NCI-H446 treated with DMSO at 0.1 percent for 48 hours (cell line): Measurements from ENCODE around the gene BRICD5.
"Not testable (repeated sequence)": the region's sequence is repeated elsewhere in the genome, so short reads cannot be mapped to it uniquely, and the experiment has no call there.

Source experiments
- DNase-seq: peaks from one replicate; lab custom pipeline; 2025; lab: John Stamatoyannopoulos, UW

BRICD5 gene

DNA sequence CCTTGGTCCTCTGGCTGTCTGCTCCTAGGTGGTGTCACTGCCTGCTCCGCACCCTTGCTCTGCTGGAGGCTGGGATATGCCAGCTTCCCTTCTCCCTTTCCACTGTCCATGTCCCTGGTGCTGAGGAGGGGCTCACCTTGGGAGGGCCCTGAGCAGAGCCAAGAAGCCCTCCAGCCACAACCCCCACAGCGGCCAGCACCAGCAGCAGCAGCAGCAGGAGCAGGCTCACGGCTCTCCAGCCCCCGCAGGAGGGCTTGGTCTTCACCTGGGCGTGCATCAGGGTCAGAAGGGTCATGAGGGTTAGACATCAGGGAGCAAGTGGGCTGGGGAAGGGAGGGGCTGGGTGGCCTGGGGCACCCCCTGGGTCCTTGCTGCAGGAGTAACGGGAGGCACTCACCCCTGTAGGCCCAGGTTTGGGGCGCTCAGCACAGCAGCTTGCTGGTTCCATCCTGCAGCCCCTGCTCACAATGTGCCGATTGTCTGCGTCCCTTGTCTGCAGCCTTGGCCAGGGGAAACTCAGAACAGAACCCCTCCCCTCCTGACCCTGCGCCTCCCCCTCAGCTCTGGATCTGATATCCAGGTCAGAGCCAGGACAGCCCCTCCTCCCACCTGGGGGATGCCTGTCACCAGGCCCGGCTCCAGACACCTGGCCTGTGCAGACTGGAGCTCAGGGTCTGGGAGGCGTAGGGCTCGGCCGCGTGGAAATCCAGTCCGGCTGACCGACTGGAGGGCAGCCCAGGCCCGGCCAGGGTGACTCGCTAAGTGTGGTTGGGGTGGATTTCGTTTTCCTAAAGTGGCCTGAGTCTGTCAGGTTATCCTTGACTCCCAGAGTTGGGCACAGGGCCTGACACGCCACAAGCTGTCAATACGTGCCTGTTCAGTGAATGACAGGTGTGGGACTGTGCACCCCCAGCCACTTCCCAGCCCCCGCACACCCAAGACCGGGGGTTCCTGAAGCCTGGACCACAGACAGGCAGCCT lies at the start of gene BRICD5:
Gene BRICD5 (minus strand): TSS at position 478 of the 980 bp plus-strand sequence. CDS start 30 bp downstream, at position 448.
- no peak for DNase-seq

DNA sequence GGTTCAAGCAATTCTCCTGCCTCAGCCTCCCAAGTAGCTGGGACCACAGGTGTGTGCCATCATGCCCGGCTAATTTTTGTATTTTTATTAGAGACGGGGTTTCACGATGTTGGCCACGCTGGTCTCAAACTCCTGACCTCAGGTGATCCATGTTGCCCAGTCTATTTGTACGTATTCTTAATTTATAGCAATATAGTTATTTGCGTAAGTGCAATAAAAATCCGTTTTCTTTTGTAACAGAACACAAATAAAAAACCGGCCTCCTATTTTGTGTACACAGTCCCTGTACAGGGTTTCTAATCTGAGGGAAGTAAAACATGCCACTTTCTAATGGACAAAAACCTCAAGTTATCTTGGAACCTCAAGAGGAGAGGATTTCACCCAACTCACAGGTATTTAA lies 49.6 kb upstream of the BRICD5 start:
- no peak for DNase-seq

DNA sequence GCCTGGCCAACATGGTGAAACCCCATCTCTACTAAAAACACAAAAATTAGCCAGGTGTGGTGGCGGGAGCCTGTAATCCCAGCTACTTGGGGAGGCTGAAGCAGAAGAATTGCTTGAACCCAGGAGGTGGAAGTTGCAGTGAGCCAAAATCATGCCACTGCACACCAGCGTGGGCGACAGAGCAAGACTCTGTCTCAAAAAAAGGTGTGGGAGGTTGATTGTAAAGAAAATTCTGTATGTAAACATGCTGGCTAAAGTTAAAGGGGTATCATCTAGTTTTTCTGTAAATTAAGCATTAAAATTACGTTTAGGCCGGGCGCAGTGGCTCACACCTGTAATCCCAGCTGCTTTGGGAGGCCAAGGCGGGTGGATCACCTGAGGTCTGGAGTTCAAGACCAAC lies 47.9 kb upstream of the BRICD5 start:
- DNase-seq = not testable (repeated sequence)

DNA sequence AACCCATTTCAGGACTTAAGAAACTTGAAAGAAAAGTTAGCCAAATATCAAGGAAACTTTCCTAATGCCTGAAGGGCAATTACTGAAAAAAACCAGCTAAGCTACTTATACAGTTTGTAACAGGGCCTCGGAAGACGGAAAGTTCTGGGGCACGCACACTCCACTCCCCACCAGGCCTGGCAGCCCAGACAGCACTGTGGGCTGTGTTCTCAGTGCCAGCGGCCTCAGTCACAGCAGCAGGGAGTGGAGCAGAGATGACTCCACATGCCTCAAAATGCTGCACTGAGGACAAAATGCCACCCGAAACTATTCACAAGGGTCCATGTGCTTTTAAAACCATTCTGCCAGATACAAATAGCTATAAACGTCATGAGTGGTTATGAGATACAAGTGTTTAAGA lies 47.1 kb upstream of the BRICD5 start:
- no peak for DNase-seq

DNA sequence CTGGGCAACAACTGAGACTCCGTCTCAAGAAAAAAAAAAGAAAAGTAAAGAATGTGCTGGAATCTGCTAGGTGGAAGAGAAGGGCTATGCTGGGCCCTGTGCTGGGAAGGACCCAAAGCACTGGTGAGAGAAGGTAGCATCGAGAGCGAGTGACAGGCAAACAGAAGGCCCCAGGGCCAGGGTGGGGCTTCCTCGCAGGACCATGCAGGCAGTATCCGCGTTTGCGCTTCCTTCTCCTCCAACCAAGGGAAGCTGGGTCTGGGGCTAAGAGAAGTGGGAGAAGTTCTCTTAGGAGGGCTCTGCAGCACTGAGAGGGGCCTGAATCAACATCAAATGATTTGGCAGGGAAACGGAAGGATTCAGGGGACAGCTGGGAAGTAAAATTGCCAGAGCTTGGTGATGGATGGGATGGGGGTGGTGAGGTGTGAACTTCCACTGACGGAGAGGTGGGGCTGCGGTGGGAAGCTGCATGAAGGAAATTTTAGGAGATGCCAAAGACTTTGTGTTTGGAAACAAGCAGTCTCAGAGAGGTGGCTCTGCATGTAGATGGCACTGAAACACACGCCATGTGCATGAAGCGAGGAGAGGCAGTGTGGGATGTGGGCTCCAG lies 46.0 kb upstream of the BRICD5 start:
- DNase-seq = no peak

DNA sequence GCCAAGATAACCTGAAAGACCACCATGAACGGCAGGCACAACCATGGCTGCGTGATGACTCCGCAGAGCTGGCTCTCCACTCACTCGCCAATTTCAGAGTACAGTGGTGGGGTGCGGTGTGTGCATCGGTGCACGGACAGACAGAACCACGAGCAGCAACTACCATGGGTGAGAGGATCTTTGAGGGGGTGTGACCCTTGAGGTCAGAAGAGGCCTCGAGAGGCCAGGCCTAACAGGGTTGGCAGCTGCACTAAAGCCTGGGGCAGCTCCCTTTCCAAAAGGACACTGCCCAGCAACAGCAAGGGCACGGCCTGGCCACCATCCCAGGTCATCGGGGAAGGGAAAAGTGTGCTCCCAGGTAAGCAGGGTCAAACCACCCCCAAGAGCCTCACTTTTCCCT lies 42.6 kb upstream of the BRICD5 start:
- DNase-seq = no peak

DNA sequence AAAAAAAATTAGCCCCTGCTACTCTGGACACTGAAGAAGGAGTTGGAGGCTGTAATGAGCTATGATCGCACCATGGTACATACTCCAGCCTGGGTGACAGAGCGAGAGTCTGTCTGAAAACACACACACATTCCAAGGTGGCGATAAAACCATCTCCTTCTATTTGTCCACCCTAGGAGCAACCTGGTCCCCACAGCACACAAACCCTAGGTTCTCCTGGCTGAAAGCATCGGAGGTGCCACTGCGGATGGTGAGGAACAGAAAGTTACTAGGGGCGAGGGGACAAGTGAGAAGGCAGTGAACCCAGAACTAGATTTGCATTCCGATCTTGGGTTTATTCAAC lies 42.1 kb upstream of the BRICD5 start:
- DNase-seq = no peak

DNA sequence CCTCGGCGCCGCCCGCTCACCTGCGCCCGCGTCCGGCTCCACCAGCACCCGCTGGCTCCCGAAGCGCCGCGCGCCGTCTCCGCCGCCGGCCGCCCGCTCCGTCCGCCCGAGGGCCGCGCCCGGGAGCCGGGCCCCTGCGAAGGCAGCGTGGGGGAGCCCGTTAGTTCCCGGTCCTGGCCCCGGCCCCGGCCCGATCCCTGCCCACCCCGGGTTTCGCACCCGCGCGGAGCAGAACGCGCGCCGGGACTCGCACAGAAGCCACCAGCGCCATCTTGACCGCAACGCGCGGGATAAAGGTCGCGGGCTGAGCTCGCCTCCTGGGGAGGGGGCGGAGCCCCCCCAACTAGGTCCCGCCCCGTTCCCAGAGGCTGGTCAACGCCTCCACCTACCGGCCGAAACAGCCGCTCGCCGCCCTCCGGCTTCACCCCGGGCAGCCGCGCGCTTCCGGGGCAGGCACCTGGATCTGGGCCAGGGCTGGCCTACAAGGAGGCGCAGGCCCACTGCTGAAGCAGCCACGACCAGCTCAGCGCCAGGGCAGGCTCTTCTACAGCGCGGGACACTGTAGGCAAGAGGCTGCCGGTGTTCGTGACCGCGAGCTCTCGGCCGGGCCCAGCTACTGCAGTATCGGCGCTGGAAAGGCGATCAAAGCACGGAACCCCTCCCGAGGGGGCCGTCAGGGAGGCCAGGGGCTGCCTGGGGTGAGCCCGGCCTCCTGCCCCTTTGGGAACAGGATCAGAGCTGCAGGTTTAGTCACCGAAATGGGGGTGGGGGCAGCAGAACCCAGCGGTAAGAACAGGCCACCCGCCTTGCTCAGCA lies 40.8 kb upstream of the BRICD5 start, which contains the start of gene ECI1:
Gene ECI1 (minus strand): TSS at position 292 of the 816 bp plus-strand sequence. CDS start 21 bp downstream, at position 271.
- peak; percentile 67 for DNase-seq

DNA sequence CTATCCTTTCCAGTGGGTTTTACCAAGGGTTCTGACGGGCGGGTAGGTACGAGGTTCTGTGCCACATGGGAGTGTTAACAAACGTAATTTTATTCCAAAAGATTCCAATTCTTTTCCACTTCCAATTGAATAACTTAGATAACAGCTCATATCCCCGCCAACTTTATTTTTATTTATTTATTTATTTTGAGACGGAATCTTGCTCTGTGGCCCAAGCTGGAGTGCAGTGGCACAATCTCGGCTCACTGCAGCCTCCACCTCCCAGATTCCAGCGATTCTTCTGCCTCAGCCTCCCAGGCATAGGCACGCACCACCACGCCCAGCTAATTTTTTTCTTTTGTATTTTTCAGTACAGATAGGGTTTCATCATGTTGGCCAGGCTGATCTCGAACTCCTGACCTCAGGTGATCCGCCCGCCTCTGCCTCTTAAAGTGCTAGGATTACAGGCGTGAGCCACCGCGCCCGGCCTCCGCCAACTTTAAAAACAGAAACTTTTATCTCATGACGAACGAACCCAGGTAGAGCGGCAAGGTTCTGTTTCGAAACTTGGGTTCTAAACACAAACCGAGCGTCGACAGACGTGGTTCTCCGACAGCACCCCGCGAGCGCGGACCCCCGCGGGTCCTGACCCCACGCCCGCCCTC lies 40.1 kb upstream of the BRICD5 start:
- no peak for DNase-seq

DNA sequence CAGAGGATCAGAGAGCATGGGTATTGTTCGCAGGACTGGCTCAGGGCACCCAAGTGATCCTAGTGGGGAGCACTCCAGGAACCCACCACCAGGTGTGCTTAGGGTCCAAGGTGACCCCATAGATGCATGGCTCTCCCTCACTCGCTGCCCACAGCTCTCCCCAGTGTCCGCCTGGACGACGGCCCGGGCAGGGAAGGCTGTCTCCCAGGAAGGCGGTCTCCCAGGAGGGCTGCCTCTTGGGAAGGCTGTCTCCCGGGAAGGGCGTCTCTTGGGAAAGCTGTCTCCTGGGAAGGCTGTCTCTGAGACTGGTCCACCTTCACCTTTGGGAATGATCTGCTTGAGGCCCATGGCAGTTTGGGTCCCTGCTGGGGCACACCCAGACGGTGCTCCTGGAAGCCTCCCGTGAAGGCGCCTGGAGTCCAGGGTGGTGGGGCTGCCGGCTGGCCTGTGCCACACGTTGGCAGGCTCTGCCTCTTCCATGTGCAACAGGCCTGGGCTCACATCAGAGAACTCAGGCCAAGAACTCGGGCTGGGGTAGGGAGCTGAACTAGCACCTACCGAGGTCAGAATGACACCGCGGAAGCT lies 35.7 kb upstream of the BRICD5 start:
- no peak for DNase-seq

DNA sequence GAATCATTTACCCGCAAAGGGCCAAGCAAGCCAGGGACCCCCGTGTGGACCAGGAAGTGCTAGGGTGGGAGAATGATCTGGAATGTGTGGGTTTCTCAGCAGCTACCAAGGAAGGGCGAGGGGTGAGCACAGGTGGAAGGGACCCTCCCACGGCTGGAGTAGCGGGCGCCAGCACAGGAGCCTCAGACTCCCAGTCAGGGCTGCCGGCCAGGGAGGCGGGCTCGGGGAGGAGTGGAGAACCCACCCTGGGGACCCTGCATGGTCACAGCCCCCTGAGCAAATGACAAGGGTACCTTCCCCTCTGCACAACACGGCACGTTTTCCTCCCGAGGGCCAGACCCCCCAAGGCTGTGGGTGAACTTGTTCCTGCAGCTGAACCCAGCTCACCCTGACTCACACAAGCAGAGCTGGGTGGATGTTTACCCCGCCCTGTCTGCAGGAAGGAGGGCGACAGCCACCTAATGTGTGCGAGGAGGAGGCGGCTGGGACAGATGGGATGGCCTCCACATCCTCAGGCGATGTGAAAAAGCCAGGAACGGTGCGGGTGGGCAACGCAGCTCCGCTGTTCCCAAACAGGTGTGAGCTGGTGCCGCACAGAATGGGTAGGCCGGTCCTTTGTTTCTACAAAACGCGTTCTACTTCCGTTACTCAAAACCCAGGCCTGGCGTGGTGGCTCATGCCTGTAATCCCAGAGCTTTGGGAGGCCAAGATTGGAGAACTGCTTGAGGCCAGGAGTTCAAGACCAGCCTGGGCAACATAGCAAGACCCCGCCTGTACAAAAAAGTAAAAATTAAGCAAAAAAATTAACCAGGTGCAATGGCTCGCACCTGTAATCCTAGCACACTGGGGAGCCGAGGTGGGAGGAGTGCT lies 34.5 kb upstream of the BRICD5 start:
- DNase-seq = no peak

DNA sequence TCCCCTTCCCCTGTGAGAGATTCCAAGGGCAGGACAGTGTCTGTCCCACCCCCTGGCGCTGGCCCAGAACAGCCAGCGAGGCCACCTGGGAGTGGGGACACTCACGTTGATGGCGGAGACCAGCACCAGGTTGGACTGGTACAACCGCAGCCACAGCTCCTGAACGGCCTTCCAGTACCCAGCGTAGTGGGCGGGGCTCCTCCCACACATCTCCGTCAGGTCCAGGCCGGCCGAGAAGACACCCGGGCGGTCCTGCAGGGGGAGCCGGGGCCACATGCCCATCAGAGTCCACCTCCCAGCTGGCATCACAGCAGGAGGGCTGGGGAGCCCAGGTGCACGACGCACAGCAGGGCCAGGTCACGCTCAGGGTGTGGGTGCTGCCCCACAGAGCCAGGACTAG lies 33.6 kb upstream of the BRICD5 start:
- DNase-seq = no peak

DNA sequence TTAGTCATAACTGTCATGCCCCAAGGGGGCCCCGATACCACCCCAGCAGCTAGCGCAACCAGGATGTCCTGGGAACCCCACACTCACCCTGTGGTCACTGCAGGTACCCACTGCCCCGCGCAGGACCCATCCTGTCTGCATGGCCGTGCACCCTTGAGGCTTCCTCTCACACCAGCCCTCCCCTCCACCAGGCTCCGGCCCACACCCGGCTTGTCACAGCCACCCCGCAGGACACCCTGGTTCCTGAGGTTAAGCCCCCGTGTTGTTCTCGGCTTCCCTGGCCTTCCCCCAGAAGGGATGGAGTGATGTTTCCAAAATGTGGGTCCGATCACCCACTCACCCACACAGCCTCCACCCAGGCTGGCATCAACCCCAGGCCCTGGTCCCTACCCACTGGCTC lies 33.1 kb upstream of the BRICD5 start:
- DNase-seq = no peak

DNA sequence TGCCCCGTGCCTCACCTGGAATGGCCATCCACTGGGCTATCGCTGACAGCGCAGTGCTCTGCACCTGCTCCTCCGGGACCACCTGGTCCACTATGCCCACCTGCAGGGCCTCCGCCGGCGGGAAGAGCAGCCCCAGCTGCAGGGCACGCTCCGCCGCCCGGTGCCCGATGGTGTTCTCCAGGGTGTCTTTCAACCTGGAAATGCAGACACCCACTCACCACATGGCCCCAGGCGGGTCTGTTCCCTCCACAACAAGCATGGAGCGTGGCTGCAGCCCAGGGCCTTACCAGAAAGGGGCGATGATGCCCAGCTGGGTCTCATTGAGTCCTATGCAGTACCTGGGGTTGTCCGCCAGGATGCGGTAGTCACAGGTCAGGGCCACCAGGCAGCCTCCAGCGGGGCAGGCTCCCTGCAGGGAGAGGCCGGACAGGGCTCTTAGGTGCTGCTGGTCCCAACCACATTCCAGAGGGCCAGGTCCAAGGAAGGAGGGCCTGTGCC lies 32.4 kb upstream of the BRICD5 start:
- DNase-seq = no peak

DNA sequence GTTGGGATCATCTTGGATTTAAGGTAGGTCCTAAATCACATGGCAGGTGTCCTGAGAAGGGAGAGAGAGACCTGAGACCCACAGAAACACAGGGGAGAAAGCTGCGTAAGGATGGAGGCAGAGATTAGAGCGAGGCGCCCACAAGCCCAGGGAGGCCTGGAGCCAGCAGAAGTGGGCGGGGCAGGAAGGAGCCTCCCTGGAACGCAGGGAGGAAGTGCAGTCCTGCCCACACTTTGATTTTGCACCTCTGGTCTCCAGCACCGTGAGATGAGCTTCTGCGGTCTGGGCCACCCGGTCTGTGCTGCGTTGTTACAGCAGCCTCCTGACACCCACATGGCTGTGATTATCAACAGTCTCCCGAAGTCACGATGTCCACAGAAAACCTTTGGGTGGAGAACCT lies 31.9 kb upstream of the BRICD5 start:
- DNase-seq = no peak

DNA sequence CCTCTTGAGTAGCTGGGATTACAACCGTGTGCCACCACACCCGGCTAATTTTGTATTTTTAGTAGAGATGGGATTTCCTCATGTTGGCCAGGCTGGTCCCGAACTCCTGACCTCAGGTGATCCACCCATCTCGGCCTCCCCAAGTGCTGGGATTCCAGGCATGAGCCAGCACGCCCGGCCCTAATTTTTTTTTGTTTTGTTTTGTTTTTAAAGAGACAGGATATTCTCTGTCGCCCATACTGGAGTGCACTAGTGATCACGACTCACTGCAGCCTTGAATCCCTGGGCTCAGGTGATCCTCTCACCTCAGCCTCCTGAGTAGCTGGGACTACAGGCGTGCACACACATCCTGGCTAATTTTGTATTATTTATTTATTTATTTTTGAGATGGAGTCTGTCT lies 29.7 kb upstream of the BRICD5 start:
- DNase-seq = not testable (repeated sequence)

DNA sequence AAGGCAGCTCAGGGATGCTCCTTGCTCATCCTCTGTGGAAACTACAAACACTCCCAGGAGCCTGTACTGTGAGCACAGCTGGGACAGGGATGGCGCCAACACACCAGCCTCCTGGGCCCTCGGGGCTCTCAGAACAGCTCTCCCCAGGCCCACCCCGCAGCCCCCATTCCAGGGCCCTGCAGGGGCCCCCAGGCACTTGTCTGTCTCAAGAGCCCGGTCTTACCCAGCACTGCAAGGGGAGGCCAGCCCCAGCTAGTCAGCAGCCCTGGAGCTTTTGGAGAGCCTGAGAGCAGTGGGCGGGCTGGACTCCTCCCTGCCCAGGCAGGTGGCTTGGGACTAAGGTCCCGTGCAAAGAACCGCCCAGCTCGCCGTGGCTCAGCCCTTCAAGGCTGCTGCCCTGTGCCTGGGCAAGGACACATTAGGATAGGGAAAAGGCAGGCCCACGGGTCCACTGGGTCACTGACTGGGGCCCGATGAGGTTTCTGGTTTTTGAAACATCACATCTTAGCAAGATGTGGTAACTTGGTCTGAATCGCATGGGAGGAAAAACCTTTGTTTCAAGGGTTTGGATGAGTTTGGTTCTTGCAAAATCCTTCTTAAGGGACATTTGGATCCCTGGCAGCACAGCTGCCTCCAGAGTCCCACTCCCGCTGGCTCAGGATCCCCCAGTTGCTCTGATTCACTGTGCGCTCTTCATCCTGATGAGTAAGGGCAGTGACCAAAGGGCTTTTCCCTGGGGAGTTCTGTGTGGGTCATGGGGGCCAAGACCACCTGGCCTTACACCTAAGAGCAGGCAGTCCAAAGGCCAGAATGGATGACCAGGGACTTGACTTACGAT lies 28.4 kb upstream of the BRICD5 start:
- no peak for DNase-seq

DNA sequence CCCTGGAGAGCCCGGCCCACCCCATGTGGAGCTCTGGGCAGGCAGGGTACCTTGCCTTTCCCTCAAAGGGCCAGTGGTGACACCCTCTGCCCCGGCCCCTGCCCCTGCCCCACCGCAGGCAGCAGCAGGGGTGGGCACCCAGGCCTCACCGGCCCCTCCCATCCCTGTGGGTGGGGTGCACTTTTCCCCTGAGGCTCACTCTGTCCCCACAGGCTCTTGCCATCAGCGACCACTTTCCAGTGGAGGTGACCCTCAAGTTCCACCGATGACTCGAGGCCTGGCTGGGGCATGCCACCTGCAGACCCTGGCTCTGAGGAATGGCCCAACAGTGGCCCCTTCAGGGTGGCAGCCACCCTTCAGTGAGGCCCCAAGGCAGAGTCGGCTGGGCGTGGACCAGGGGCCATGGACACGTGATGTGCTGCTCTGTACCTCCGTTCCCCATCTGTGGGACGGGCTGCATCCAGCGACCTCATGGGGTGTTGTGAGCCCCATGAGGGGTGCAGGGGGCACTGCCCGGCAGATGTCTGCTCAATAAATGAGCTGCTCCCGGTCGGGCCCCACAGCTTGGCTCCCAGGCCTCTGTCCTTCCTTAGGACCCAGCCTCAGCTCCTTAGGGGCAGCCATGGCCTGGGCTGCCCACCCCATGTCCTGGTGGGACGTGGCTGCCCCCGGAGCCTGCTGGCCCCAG lies 27.6 kb upstream of the BRICD5 start:
- no peak for DNase-seq
